ENCODE measurements around the gene TRPC5OS.

Gene TRPC5OS

DNA sequence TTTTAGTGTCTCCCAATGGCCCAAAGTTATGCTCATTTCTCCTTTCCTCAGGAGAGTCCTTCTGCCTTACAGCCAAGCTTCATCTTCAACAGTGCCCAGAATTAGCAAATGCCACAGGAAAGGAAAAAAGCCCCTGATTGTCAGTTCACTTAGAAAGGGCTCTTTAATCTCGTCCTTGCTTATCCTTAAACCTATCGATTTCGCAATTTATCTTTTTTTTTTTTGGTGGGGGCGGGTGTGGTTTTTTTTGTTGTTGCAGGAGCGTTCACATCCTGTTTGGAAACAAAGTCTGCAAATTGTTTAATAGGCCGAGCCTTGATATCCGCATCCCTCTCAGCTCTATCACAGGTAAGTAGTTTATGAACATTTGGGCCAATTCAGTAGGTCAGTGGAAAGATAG is 20.2 kb downstream of the TRPC5OS start:
- DNase-seq (ENCODE audit: low read depth in 2 of 2), result no peak

DNA sequence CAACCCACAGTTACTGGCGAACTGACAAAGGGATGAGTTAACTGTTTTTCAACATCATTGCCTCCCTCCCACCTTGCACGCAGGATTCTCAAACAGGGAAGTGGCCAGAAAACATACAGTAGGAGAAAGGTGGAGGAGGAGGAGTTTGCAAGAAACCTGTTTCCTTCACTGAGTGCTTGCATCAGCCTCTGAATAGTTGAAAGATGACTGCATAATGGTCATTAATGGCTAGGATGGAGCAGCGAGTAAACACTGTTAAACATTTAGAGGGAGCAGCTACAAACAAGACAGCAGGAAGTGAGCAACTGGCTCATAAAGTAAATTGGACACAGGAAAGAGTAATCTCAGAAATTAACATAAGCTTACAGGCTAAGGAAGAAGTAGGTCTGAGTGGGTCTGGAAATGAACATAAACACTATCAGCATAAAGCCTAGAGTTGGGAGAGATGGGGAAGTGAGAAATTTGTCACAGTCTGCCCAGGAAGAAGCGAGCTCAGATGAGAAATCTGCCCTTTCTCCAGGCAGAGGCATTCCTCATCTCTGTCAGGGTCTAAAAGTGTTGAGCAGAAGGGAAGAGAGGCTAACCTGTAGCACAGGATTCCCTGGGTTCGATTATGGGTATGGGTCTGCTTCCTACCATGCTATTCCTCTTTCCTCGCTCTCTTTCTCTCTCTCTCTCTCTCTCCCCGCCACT is 38.6 kb downstream of the TRPC5OS start:
- DNase-seq (ENCODE audit: low read depth in 2 of 2), result no peak

DNA sequence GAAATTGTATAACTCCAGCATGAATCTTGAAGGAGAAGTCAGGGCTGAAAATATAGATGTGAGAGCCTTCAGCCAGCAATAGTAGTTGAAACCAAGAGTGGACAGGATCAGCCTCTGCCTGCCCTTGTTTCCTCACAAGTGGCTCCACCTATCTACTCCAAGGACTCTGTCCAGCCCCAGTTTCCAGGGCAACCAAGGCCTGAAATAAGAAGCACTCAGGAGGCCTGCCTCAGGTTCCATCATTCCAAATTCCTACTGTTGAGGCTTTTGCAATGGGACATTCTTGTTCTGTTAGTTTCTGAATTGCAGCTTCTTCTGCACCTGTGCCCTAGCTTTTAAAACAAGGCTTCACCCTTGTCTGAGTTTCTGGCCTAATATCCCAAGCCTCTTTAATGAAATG is 41.6 kb downstream of the TRPC5OS start:
- DNase-seq (ENCODE audit: low read depth in 2 of 2), result no peak

- DNase-seq (ENCODE audit: low read depth in 2 of 2), result no peak
Observed at GRCh38 chrX:111928456-111928855, 52.5 kb downstream of the TRPC5OS start.

Measured in stimulated activated CD8-positive, alpha-beta memory T cell treated with anti-CD3 and anti-CD28 coated beads, Interleukin-2, amount 100 ng/mL, for 1 hour (primary cell).